ENCODE data around the gene OOSP2. TPM values are rescaled to one million over a fixed set of nuclear protein-coding genes. Genes with fewer than 3 reads are reported as not detected.

Gene OOSP2
- not detected in 2 replicates for total RNA-seq

GRCh38 chr11:60040109-60040508 lies at the start of gene OOSP2:
Gene OOSP2 (plus strand): TSS chr11:60040409. CDS start chr11:60040460, 51 bp downstream.

GRCh38 chr11:60016881-60017280 lies 23.3 kb upstream of the OOSP2 start, which contains the start of gene OOSP4B:
Gene OOSP4B (plus strand): TSS chr11:60017181.

GRCh38 chr11:60056349-60056969 lies 16.2 kb downstream of the OOSP2 start, which contains the start of gene MS4A3:
Gene MS4A3 (plus strand): TSS chr11:60056665. CDS start chr11:60061161, 4,496 bp downstream.

GRCh38 chr11:60088364-60088763 lies 48.2 kb downstream of the OOSP2 start, which contains the start of gene MS4A2:
Gene MS4A2 (plus strand): TSS chr11:60088664. CDS start chr11:60088766, 102 bp downstream.

Other genes starting within 250 kb of the OOSP2 start
- gene MRPL16, start 229.6 kb upstream of the OOSP2 start, total RNA-seq: 19.9 and 37.5 TPM in 2 replicates
- not detected in 2 replicates for gene CBLIF, start 194.9 kb upstream of the OOSP2 start, total RNA-seq
- not detected in 2 replicates for gene TCN1, start 173.9 kb upstream of the OOSP2 start, total RNA-seq
- not detected in 2 replicates for gene OOSP3, start 161.6 kb upstream of the OOSP2 start, total RNA-seq
- gene OOSP1, start 102.0 kb upstream of the OOSP2 start, total RNA-seq: not detected in 2 replicates
- gene OOSP4A, start 76.4 kb upstream of the OOSP2 start, total RNA-seq: not detected in 2 replicates
- gene OOSP4B, start 23.2 kb upstream of the OOSP2 start, total RNA-seq: not detected in 2 replicates
- gene MS4A3, start 16.3 kb downstream of the OOSP2 start, total RNA-seq: not detected in 2 replicates
- not detected in 2 replicates for gene MS4A2, start 48.3 kb downstream of the OOSP2 start, total RNA-seq
- not detected in 2 replicates for gene MS4A6A, start 142.7 kb downstream of the OOSP2 start, total RNA-seq
- not detected in 2 replicates for gene MS4A4E, start 202.7 kb downstream of the OOSP2 start, total RNA-seq
- gene MS4A4A, start 240.3 kb downstream of the OOSP2 start, total RNA-seq: not detected in 2 replicates

Measured in placental pericyte (primary cell).